NCI-H748 (cell line): ENCODE data around the gene MRO.

Experiments used
- DNase-seq: peaks from one replicate; lab custom pipeline; 2025; ENCODE audit not compliant: unreplicated experiment; lab: John Stamatoyannopoulos, UW

MRO gene

DNA sequence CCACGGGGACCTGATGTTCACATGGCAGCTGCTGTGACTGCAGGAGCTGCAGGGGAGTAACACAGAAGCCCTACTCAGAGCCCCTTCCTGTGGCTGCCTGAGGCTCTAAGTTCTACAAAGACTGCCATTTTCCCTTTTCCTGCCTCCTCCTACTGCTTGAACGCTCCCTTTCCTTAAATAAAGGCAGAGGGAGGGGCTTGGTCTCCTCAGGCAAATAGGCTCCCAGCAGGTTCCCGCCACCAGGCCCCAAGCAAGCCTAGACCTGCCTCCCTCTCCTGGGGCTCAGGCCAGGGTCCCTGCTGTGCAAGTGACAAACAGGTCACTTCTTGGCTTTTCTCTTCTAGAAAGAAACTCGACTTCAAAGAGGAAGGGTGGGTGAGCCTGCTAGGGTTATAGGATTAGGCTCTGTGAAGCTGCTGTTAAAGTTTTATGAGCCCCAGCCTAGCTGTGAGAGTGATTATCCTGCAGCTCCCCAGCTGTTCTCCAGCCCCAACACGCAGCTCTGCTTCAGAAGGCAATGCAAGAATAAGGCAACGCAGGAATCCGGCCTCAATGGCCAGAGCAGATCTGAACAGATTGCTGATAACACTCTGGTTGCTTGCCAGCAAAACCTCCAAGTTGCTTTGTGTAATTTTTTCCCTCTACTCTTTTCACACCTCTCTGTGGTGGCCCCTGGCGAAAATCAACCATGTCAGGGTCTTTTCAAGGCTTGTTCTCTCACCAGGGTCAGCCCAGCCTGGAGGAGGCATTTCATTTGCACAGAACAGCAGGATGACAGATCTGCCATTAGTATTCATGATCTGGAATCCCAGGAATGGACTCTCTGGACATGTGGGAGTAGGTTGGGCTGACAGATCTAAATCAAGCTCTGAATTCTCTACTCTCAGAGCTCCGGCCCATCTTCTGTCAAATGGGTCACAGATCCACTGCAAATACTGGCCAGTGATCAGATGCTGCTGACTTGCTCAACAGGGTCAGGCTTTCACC, 71.3 kb downstream of the MRO start:
- peak; percentile 25 for DNase-seq

DNA sequence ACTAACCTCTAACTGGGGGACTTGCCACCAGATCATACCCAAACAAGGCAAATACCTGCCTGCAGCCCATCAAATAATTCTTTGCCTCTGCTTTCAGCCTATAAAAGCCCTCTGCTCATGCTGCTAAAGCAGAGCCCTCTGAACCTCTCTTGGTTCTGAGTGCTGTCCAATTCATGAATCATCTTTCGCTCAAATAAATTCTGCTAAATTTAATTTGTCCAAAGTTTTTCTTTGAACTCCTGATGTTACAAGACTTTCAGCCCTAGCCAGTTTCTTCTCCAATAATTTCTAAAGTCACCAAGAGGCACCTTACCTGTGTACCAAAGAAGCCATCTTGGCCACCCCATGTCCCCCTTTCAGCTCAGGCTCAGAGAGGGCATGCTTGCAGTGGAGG, 72.0 kb downstream of the MRO start:
- DNase-seq: no peak

DNA sequence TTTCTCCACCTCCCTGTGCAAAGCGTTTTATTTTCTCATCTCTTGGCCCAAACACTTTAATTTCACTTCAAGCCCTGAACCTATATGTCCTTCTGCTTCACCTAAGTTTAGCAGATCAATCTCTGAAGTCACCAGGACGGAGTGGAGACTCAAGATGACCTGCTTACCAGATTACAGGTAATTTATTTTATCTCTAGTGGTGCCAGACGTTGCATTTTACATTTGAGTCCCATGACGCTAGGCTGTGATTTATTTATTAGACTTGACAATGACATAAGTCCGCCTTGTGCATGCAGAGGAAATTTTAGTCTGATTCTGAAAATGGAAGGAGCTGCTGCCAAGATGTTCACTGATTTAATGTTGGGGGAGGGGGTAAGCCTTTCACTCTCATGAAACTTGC, 73.9 kb downstream of the MRO start:
- DNase-seq: no peak
